NCI-H1048 (cell line): ENCODE measurements around the gene PNLIP.

Experiments
- DNase-seq: peaks from one replicate; lab custom pipeline; 2025; lab: John Stamatoyannopoulos, UW

PNLIP gene

GRCh38 chr10:116545756-116546155, at the start of gene PNLIP:
Gene PNLIP (plus strand): TSS chr10:116545931. CDS start chr10:116546093, 162 bp downstream.
- no peak for DNase-seq

GRCh38 chr10:116504786-116505185, 40.9 kb upstream of the PNLIP start:
- DNase-seq: no peak

GRCh38 chr10:116510565-116510964, 35.2 kb upstream of the PNLIP start:
- no peak for DNase-seq

GRCh38 chr10:116511365-116511764, 34.4 kb upstream of the PNLIP start:
- DNase-seq: no peak

GRCh38 chr10:116521424-116522290, 24.1 kb upstream of the PNLIP start:
- no peak for DNase-seq

GRCh38 chr10:116522803-116523381, 22.8 kb upstream of the PNLIP start:
- DNase-seq: no peak

GRCh38 chr10:116524736-116525135, 21.0 kb upstream of the PNLIP start:
- DNase-seq: no peak

GRCh38 chr10:116526219-116526618, 19.5 kb upstream of the PNLIP start:
- DNase-seq: no peak

GRCh38 chr10:116536810-116537209, 8.9 kb upstream of the PNLIP start:
- DNase-seq: no peak

GRCh38 chr10:116538456-116538855, 7.3 kb upstream of the PNLIP start:
- DNase-seq: no peak

GRCh38 chr10:116538992-116539391, 6.7 kb upstream of the PNLIP start:
- no peak for DNase-seq

GRCh38 chr10:116540814-116541213, 4.9 kb upstream of the PNLIP start:
- DNase-seq: no peak

GRCh38 chr10:116542007-116542677, 3.6 kb upstream of the PNLIP start:
- no peak for DNase-seq

GRCh38 chr10:116545122-116545521, 609 bp upstream of the PNLIP start:
- DNase-seq: no peak

- DNase-seq: no peak
Observed at GRCh38 chr10:116548301-116548700, 2.6 kb downstream of the PNLIP start.

GRCh38 chr10:116553378-116553980, 7.7 kb downstream of the PNLIP start:
- DNase-seq: no peak

- DNase-seq: no peak
Observed at GRCh38 chr10:116554628-116555027, 8.9 kb downstream of the PNLIP start.

- DNase-seq: no peak
Observed at GRCh38 chr10:116555880-116556279, 10.1 kb downstream of the PNLIP start.

GRCh38 chr10:116557305-116557880, 11.7 kb downstream of the PNLIP start:
- DNase-seq: no peak

- DNase-seq: no peak
Observed at GRCh38 chr10:116565534-116565933, 19.8 kb downstream of the PNLIP start.

GRCh38 chr10:116566932-116567331, 21.2 kb downstream of the PNLIP start:
- DNase-seq: no peak

GRCh38 chr10:116567335-116567734, 21.6 kb downstream of the PNLIP start:
- no peak for DNase-seq
